Fibroblast of skin of left biceps (primary cell): Measurements from ENCODE around the gene THAP9.
"Not testable (repeated sequence)": the region's sequence is repeated elsewhere in the genome, so short reads cannot be mapped to it uniquely, and the experiment has no call there.

Experiments
- DNase-seq, 2 experiments: peaks; one replicate each; pipeline ENCODE4 v3.0.0-alpha.2; 2013; ENCODE audit warnings: low read depth in 2 of 2

Gene THAP9, protein sequence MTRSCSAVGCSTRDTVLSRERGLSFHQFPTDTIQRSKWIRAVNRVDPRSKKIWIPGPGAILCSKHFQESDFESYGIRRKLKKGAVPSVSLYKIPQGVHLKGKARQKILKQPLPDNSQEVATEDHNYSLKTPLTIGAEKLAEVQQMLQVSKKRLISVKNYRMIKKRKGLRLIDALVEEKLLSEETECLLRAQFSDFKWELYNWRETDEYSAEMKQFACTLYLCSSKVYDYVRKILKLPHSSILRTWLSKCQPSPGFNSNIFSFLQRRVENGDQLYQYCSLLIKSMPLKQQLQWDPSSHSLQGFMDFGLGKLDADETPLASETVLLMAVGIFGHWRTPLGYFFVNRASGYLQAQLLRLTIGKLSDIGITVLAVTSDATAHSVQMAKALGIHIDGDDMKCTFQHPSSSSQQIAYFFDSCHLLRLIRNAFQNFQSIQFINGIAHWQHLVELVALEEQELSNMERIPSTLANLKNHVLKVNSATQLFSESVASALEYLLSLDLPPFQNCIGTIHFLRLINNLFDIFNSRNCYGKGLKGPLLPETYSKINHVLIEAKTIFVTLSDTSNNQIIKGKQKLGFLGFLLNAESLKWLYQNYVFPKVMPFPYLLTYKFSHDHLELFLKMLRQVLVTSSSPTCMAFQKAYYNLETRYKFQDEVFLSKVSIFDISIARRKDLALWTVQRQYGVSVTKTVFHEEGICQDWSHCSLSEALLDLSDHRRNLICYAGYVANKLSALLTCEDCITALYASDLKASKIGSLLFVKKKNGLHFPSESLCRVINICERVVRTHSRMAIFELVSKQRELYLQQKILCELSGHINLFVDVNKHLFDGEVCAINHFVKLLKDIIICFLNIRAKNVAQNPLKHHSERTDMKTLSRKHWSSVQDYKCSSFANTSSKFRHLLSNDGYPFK

DNA sequence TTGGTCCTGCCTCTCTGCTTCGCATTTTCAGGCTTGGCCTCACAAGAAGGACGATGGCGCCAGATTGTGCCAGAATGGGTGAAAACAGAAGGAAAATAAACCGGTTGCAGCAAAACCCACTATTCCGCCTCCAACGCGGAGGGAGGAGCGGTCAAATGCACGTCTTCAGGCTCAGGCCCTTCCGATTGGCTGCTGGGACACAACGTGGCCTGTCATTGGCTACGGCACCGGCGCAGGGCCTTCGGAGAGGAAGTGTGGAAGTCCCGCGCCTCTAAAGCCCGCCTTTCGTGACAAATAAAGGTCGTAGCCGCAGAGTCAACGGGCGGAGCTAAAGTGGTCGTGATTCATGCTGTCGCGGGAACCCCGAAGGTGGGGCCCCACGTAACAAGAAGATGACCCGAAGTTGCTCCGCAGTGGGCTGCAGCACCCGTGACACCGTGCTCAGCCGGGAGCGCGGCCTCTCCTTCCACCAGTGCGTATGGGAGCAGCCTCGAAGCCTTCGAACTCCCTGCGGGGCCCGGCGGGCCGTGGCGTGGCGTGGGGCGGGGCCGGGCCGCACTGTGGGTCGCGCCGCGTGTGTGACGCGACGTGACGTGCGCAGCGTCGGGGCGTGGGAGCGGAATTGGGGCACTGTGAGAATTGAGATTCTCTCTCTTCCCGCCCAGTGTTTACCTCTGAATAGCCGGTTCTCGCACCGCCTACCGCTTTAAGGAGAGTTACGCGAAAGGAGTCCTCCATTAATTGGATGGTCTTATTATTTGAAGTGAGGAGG lies at the start of gene THAP9:
TSS of gene THAP9 (plus strand) at position 325 of the 772 bp plus-strand sequence. CDS start at position 393, 68 bp downstream.
- peak; percentile 98 for DNase-seq

DNA sequence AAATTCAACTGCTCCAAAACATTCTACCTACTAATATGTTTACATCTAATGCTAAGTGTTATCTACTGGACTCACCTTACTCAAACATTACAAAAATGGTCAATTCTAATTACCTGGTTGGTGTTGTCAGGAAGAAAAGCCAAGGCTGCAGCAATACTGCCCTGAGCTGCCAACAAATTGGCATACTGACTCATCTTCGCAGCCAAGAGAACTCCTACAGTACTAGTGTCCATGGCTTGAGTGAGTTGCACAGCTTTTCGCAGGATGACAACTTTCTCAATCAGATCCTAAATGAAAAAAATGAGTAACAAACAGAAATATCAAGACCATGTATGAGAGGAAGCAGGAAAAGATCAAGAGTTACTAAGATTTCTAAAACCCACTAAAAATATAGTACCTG lies 49.2 kb upstream of the THAP9 start:
- DNase-seq: no peak

DNA sequence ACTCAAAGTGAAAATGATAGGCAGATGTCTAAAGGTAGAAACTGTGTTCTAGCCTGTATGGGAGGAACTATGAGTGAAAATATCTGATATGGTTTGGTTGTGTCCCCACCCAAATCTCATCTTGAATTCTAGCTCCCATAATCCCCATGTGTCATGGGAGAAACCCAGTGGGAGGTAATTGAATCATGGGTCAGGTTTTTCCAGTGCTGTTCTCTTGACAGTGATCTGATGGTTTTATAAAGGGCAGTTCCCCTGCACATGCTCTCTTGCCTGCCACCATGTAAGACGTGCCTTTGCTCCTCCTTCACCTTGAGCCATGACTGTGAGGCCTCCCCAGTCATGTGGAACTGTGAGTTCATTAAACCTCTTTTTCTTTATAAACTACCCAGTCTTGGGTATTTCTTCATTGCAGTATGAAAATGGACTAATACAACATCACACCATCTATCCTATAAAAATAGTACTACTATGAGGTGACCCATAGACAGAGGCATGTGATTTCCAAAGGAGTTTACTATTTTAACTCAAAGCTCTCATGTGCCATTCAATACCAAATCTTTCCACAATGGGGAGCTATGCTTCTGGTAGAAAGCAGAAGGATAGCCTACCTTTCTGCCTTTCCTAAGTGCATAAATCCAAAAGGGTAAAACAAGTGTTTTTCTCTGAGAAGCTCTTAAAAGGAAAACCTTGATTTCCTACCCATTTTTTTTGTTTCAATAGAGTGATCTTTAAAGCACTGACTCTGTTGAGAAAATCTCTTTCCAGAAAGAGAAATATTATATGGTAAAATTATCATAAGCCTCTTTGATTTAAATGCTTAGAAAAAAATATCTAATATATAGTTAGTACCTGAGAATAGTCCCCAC lies 48.4 kb upstream of the THAP9 start:
- DNase-seq: no peak

DNA sequence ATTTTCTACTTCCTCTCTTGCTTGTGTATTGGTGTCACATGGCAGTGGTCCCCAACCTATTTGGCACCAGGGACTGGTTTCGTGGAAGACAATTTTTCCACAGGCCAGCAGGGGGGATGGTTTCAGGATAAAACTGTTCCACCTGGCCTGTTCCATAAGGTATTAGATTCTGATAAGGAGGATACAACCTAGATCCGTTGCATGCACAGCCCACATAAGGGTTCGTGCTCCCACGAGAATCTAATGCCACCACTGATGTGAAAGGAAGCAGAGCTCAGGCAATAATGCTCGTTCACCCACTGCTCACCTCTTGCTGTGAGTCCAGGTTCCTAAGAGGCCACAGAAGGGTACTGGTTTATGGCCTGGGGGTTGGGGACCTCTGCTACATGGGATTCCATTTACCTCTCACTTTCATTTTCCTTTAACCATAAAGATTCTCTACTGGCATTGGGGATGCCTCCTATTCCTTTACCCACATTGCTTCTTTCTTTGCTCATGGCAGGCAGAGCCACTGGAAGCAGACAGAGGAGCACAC lies 47.7 kb upstream of the THAP9 start:
- no peak for DNase-seq

DNA sequence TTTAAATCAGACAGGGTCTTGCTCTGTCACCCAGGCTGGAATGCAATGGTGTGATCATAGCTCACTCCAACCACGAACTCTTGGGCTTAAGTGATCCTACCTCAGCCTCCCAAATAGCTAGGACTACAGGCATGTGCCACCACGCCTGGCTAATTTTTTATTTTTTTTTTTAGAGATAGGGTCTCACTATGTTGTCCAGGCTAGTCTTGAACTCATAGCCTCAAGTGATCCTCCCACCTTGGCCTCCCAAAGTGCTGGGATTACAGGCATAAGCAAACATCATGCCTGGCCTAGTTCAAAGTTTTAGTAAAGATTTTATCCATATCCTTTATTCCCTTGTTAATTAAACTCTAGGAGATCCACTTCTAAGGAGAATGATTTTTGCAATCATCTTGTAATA lies 40.0 kb upstream of the THAP9 start:
- not testable (repeated sequence) for DNase-seq

DNA sequence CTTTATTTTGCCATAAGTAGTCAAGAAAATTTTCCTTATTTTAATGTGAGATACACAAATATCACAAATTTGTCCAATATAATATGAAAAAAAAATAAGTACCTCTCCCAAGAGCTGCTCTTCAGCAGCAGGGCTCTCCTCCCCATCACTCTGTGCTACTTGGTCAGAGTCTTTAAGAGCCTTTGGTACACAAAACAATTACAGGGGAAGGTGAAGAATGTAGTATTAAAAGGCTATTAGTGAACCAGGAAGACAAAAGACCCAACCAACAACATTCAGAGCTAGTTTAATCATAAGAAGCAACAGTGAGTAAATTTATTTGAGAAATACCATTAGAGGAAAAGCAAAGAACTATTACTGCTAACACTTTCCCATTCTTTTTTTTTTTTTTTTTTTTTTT lies 39.0 kb upstream of the THAP9 start:
- no peak for DNase-seq

DNA sequence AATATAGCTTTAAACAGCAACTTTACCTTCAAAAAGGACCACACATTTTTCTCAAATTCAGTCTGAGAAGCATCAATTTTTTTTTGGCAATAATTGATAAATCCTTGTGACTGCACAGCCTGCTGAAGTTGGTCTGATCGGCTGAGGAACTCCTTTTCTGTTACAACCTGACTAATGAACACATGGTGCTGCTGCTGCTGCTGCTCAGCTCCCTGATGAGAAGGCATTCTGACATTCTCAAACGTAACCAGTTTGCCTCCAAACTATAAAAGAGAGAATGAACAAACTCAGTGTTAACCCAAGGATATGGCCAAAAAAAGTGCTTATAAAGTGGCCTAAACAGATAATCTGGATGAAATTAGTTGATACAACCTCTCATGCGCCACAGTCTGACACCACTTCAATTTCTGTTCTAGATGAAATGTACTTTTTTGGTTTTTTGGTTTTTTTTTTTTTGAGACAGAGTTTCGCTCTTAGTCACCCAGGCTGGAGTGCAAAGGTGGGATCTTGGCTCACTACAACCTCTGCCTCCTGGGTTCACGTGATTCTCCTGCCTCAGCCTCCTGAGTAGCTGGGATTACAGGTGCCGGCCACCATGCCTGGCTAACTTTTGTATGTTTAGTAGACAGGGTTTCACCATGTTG lies 36.1 kb upstream of the THAP9 start:
- no peak for DNase-seq

DNA sequence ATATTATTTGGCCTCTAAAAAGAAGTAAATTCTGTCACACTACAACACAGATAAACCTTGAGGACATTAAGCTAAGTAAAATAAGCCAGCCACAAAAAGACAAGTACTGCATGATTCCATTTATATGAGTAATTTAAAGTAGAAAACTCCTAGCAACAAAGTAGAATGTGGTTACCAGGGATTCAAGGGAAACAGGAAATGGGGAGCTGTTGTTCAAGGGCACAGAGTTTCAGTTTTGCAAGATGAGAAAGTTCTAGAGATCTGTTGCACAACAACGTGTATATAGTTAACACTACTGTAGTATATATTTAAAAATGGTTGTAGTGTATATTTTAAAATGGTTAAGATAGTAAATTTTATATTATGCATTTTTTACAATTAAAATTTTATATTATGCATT lies 34.9 kb upstream of the THAP9 start:
- peak; percentile 55 to 64 for DNase-seq

DNA sequence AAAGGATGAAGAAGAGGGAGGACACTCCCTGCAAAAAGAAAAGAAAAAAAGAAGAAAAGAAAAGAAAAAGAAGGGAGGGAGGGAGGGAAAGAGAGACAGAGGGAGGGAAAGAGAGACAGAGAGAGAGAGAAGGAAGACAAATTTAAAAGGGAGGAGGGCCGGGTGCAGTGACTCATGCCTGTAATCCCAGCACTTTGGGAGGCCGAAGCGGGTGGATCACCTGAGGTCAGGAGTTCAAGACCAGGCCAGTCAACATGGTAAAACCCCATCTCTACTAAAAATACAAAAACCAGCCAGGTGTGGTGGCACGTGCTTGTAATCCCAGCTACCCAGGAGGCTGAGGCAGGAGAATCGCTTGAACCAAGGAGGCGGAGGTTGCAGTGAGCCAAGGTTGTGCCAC lies 34.5 kb upstream of the THAP9 start:
- DNase-seq: not testable (repeated sequence)

DNA sequence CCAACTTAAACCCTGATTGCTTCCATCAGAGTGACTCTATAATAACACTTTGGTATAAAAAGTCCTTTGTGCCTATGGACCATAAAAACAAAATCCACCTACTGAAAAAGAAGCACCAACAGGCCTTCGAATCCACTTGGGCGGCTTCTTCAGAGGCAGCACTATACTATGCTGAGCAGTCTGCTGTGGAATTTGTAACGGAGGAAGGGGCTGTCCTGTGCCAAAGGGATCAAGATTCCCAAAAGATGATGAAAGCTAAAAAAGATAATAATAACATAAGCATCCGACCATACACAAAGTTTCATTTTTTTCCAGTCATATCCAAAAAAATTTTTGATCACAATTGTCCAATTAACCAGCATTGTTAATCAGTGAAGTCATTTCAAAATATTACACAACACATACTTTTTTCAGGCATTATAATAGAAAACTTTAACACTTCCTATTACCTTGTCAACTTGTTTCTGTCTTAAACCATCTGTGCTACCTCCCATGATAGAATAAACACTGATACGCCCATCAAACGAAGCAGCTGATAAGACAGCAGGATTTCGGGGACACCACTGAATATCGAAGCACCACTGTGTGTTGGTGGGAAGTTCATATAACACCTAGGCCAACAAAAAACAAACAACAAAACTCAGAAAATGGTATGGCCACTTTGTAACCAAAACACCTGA lies 33.7 kb upstream of the THAP9 start:
- DNase-seq: no peak

DNA sequence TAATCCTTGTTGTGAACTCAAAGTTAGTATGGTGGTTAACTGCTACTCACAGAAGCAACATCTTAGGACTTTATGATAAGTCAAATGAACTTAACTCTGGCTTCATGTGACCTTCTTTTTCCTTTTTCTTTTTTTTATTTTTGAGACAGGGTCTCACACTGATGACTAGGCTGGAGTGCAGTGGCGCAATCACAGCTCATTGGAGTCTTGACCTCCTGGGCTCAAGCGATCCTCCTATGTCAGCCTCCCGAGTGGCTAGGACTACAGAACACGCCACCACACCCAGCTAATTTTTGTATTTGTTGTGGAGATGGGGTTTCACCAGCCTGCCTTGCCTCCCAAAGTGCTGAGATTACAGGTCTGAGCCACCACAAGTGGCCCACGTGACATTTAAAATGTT lies 32.0 kb upstream of the THAP9 start:
- DNase-seq: no peak

DNA sequence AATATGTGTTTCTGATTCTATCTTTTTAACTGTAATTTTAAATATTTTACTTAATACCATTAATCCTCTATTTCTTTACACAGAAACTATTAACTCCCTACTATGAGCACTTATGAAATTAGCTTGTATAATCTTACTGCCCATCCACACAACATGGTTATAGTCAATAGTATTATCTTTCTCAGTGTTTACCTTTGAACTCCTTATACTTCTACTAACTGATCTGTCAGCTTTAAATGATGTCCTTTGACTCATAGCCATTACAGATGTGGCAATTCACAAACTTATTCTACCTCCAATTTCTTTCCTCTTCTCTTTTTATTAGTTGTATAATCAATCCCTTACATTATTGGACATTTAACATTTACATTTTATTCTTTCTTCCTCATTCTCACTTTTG lies 15.1 kb upstream of the THAP9 start:
- DNase-seq: no peak

DNA sequence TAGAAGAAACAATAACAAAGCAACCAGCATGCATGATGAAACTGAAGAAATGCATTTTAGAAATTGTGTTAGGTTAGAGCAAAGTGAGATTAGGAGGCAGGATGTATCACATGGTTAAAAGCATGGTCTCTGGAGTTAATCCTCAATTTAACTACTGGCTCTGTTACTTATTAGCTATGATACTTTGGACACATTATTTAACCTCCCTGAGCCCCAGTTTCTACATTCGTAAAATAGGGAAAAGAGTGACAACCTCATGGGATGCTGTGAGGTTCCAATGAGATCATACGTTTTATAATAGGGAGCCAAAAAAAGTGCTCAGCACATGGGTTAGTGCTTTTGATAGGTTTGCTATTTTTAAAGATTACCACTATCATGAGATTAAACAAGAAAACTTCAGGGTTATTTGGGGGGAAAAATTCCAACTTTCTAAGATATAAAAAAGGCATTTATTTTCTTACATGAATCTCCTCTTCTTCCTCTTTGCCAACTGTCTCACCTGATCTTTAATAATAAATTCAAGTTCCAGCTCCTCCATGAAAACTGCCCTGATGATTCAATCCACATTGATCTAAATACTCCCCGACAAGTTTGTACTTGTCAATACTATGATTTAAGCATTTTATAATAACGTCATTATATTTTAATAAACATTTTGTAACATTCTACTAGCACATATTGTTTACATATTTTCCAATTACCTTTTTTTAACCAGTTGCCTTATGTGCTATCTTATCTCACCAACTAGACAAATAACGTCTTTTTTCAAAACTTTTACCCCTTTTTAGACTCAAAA lies 14.2 kb upstream of the THAP9 start:
- DNase-seq: no peak

DNA sequence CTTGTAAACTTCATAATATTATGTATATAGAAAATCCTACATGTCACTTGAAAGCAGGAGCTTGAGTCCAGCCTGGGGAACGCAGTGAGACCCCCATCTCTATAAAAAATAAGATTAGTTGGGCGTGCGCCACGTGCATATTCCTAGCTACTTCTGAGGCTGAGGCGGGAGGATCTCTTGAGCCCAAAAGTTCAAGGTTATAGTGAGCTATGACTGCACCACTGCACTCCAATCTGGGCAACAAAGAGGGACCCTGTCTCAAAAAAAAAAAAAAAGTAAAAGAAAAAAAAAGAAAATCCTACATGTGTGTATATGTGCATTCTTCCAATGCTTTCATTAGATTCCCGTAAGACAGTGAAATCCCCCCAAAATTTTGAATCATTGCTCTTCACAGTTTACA lies 11.2 kb upstream of the THAP9 start:
- no peak for DNase-seq

DNA sequence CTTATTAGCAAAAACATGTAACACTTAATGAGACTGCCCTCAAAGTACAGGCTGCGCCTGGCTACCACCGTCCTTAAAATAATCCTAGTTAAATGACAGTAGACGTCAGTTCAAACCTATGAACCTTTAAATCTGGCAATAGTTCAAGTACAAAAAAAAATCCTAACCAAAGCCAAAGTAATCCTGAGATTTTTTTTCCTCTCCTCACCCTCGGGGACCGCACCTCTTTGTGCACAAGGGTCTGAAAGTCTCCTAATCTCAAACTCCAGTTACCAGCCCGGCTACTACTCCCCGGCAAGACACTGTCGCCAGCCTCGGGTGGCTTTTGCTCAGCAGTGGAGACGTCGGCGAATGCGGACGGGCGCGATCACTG lies 10.0 kb upstream of the THAP9 start:
- DNase-seq: no peak

DNA sequence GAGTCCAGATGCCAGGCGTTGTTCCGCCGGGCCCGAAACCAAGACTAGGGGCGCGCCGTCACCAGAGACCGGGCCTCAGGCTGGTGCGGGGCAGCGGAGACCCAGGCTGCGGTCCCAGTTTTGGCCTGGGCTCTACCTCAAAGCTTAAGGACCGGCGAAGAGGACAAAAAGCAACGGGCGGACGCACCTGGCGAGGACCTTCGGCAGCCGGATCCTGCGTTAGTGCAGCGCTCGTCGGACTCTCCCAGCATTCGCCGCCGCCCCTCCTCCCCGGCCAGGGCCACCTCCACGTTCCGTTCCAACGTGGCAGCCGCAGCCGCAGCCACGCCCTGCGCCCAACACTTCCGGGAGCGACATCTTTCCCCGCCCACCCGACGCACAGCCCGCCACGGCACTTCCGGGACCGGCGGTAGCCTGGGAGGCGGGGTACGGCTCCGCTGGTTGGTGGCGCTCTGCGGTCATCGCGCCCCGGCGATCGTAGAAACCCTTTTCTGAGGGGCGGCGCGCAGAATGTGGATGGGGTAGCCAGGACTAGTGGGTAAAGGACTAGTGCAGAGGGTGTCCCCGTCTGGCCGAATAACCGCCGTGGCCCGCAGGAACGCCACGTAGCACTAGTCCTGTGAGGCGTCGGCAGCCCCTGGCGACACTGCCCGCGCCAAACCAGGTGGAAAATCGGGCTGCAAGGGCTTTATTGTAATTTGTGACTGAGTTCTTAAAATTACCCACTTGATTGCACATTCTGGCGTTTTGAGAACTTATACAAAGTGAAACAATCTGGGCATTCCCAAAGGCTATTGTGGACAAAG lies 9.4 kb upstream of the THAP9 start, which contains the start of gene SEC31A:
TSS of gene SEC31A (minus strand) at position 253 of the 806 bp plus-strand sequence. CDS start 9,217 bp downstream, outside the sequence.
- peak; percentile 88 to 90 for DNase-seq

DNA sequence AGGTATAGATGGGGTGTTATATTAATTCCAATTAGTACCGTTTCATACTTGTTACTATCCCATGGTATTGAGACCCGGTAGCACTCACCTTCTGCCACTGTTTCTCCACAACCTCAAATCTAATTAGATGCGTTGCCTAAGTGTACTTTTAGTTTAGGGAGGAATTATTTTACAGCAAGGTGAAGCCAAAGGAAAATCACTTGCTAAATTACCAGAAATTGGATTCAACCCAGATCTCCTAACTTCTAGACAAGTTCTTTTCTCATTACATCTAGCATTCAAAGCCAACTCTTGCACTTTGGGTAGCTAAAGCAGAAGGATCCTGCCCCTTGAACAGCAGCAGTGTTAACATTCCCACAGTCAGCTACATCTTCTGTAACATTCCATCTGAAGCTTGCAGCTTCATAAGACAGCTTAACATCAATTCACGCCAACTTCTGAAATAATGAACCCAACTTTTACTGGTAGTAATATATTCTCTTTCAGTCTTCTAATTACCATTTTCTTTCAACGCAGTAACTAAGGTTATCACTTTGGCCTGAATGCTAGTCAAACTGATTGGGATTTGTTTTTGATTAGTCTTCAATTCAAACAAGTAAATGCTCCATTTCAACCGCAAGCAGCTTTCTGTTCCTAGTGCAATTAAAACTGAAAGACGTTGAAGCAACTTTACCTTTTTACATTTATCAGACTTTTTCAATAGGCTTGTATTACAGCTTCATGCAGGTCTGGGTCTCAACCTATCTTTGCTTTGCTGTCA lies 8.6 kb upstream of the THAP9 start:
- no peak for DNase-seq
